HG02642 (cell line): ENCODE data around the gene KDM8.

Source experiments
- ATAC-seq: cut with Tn5 transposase; IDR thresholded peaks from one replicate; pipeline ENCODE4 v1.9.1; 2021; ENCODE audit warnings: mild to moderate bottlenecking; ENCODE audit not compliant: unreplicated experiment, poor library complexity

Gene KDM8

GRCh38 chr16:27203507-27204311 lies at the start of gene KDM8:
TSS of gene KDM8 (plus strand) at chr16:27203526. CDS start at chr16:27210124, 6,598 bp downstream.
- peak; percentile 90 for ATAC-seq

- ATAC-seq = no peak
These were observed 48.4 kb upstream of the KDM8 start for GRCh38 chr16:27154705-27155521.

- no peak for ATAC-seq
These were observed 46.7 kb upstream of the KDM8 start for GRCh38 chr16:27156579-27156978.

GRCh38 chr16:27161398-27161797 lies 41.9 kb upstream of the KDM8 start:
- ATAC-seq = no peak

- no peak for ATAC-seq
These were observed 39.0 kb upstream of the KDM8 start for GRCh38 chr16:27164352-27164751.

- no peak for ATAC-seq
These were observed 37.8 kb upstream of the KDM8 start for GRCh38 chr16:27165576-27165975.

- no peak for ATAC-seq
These were observed 34.5 kb upstream of the KDM8 start for GRCh38 chr16:27168790-27169189.

- ATAC-seq = no peak
These were observed 33.7 kb upstream of the KDM8 start for GRCh38 chr16:27169511-27170071.

- no peak for ATAC-seq
These were observed 31.7 kb upstream of the KDM8 start for GRCh38 chr16:27171584-27171983.

- no peak for ATAC-seq
These were observed 29.3 kb upstream of the KDM8 start for GRCh38 chr16:27174007-27174406.

GRCh38 chr16:27174798-27175197 lies 28.5 kb upstream of the KDM8 start:
- no peak for ATAC-seq

GRCh38 chr16:27175888-27176287 lies 27.4 kb upstream of the KDM8 start:
- no peak for ATAC-seq

GRCh38 chr16:27177031-27177774 lies 26.1 kb upstream of the KDM8 start:
- ATAC-seq = no peak

- ATAC-seq = peak; percentile 84
These were observed 23.7 kb upstream of the KDM8 start for GRCh38 chr16:27179500-27180072.

GRCh38 chr16:27181019-27181790 lies 22.1 kb upstream of the KDM8 start:
- no peak for ATAC-seq

GRCh38 chr16:27182906-27183405 lies 20.4 kb upstream of the KDM8 start:
- ATAC-seq = no peak

GRCh38 chr16:27185776-27186130 lies 17.6 kb upstream of the KDM8 start:
- ATAC-seq = no peak

GRCh38 chr16:27188633-27189032 lies 14.7 kb upstream of the KDM8 start:
- ATAC-seq = no peak

- no peak for ATAC-seq
These were observed 13.9 kb upstream of the KDM8 start for GRCh38 chr16:27189335-27189972.
